Trophoblast cell (in vitro differentiated cells and primary cell): Measurements from ENCODE around the gene C2orf81.
A peak's percentile ranks its signal among the peaks of the same experiment; 100 is the strongest.

ENCODE experiments used
- DNase-seq, 2 donors: peaks; one replicate each; pipeline ENCODE4 v3.0.0-alpha.2; 2016
- H2AFZ ChIP-seq: 2 replicates; pipeline ENCODE4 v1.6.1; 2013; ENCODE audit warnings: low read length, moderate library complexity, mild to moderate bottlenecking; ENCODE audit not compliant: insufficient read depth, poor library complexity
- H2AK5ac ChIP-seq: 2 replicates; pipeline ENCODE4 v1.6.1; 2013; ENCODE audit warnings: mild to moderate bottlenecking, low read length
- H2BK120ac ChIP-seq: 2 replicates; pipeline ENCODE4 v1.6.1; 2013; ENCODE audit warnings: low read length, mild to moderate bottlenecking, moderate library complexity; ENCODE audit not compliant: insufficient read depth, poor library complexity
- H2BK12ac ChIP-seq: 2 replicates; pipeline ENCODE4 v1.6.1; 2013; ENCODE audit warnings: mild to moderate bottlenecking, low read length, moderate library complexity
- H2BK5ac ChIP-seq: 2 replicates; pipeline ENCODE4 v1.6.1; 2013; ENCODE audit warnings: low read length, low read depth, moderate library complexity, mild to moderate bottlenecking; ENCODE audit not compliant: poor library complexity
- H3K14ac ChIP-seq: 2 replicates; pipeline ENCODE4 v1.6.1; 2013; ENCODE audit warnings: mild to moderate bottlenecking, low read length
- H3K18ac ChIP-seq: 2 replicates; pipeline ENCODE4 v1.6.1; 2013; ENCODE audit warnings: mild to moderate bottlenecking, low read length
- H3K23ac ChIP-seq: 2 replicates; pipeline ENCODE4 v1.6.1; 2013; ENCODE audit warnings: low read length
- H3K27ac ChIP-seq: 2 replicates; pipeline ENCODE4 v1.5.1; 2013; ENCODE audit warnings: low read depth, mild to moderate bottlenecking, inconsistent platforms, low read length, moderate library complexity
- H3K27me3 ChIP-seq: 2 replicates; pipeline ENCODE4 v1.6.1; 2013; ENCODE audit warnings: inconsistent platforms, mild to moderate bottlenecking, low read length, moderate library complexity; ENCODE audit not compliant: insufficient read depth
- H3K36me3 ChIP-seq, 2 experiments: 1 replicate in 1 of 2; 2 replicates in 1 of 2; pipeline ENCODE4 v1.6.1; 2013; ENCODE audit warnings: low read length in 2 of 2, mild to moderate bottlenecking in 2 of 2, moderate library complexity in 1 of 2; ENCODE audit not compliant: insufficient read depth in 2 of 2, control insufficient read depth in 1 of 2
- H3K4ac ChIP-seq: 2 replicates; pipeline ENCODE4 v1.6.1; 2013; ENCODE audit warnings: low read depth, mild to moderate bottlenecking, low read length, moderate library complexity
- H3K4me1 ChIP-seq, 2 experiments: 1 replicate in 1 of 2; 2 replicates in 1 of 2; pipeline ENCODE4 v1.6.1; 2013; ENCODE audit warnings: low read length in 2 of 2, mild to moderate bottlenecking in 2 of 2, moderate library complexity in 1 of 2; ENCODE audit not compliant: insufficient read depth in 2 of 2, control insufficient read depth in 1 of 2
- H3K4me2 ChIP-seq: 2 replicates; pipeline ENCODE4 v1.6.1; 2013; ENCODE audit warnings: inconsistent platforms, mild to moderate bottlenecking, low read length, moderate library complexity
- H3K4me3 ChIP-seq: 2 replicates; pipeline ENCODE4 v1.5.1; 2013; ENCODE audit warnings: mild to moderate bottlenecking, low read depth, low read length, inconsistent platforms
- H3K79me1 ChIP-seq: one replicate; pipeline ENCODE4 v1.6.1; 2013; ENCODE audit warnings: low read length
- H3K79me2 ChIP-seq: 2 replicates; pipeline ENCODE4 v1.6.1; 2013; ENCODE audit warnings: low read length, mild to moderate bottlenecking; ENCODE audit not compliant: control insufficient read depth, insufficient read depth, poor library complexity
- H3K9ac ChIP-seq: 2 replicates; pipeline ENCODE4 v1.6.1; 2013; ENCODE audit warnings: mild to moderate bottlenecking, low read length
- H3K9me3 ChIP-seq: 2 replicates; pipeline ENCODE4 v1.6.1; 2013; ENCODE audit warnings: low read depth, mild to moderate bottlenecking, control low read depth, inconsistent platforms, low read length; ENCODE audit not compliant: insufficient read depth
- H4K12ac ChIP-seq: 2 replicates; pipeline ENCODE4 v1.6.1; 2013; ENCODE audit warnings: low read depth, mild to moderate bottlenecking, low read length, moderate library complexity
- H4K8ac ChIP-seq: 2 replicates; pipeline ENCODE4 v1.6.1; 2013; ENCODE audit warnings: low read depth, mild to moderate bottlenecking, low read length, moderate library complexity
- H4K91ac ChIP-seq: one replicate; pipeline ENCODE4 v1.6.1; 2013; ENCODE audit warnings: low read depth, mild to moderate bottlenecking, low read length, moderate library complexity
- WGBS: extraction: QIAGEN DNeasy Blood & Tissue Kit; methylation state at CpG from one replicate; pipeline ENCODE4 v1.1.7; 2013; ENCODE audit warnings: missing lambda C conversion rate; ENCODE audit not compliant: insufficient read length, insufficient coverage; ENCODE audit errors: extremely low coverage; 5-methylcytosine and 5-hydroxymethylcytosine counted together

C2orf81 gene

GRCh38 chr2:74393525-74393924, 27.9 kb downstream of the C2orf81 start:
- no CpG with 5 or more reads among the region's 1 CpG for WGBS
- H3K18ac ChIP-seq: no peak overlapping the region
- no peaks in the 10 kb centered on the region for H3K9me3 ChIP-seq
- H3K4me1 ChIP-seq: peaks cover 2 to 3% of the 10 kb centered on the region in 2 experiments
- peaks cover 8% of the 10 kb centered on the region for H3K79me1 ChIP-seq
- no peak overlapping the region for H2AK5ac ChIP-seq
- no peaks in the 10 kb centered on the region for H3K36me3 ChIP-seq
- H3K14ac ChIP-seq: no peak overlapping the region
- H4K12ac ChIP-seq: no peak overlapping the region
- no peak overlapping the region for H2BK5ac ChIP-seq
- H3K4ac ChIP-seq: no peak overlapping the region
- H3K79me2 ChIP-seq: peaks cover 8% of the 10 kb centered on the region
- peak in 1 of 2 donors; percentile 11 for DNase-seq
- H3K27me3 ChIP-seq: no peaks in the 10 kb centered on the region
- H2AFZ ChIP-seq: no peak overlapping the region
- H3K23ac ChIP-seq: no peak overlapping the region
- H3K9ac ChIP-seq: no peak overlapping the region
- no peak overlapping the region for H4K8ac ChIP-seq
- H3K4me2 ChIP-seq: no peak overlapping the region
- H4K91ac ChIP-seq: no peak overlapping the region
- H2BK12ac ChIP-seq: no peak overlapping the region
- no peak overlapping the region for H3K4me3 ChIP-seq
- no peak overlapping the region for H2BK120ac ChIP-seq
- no peak overlapping the region for H3K27ac ChIP-seq

GRCh38 chr2:74392449-74392743, 29.0 kb downstream of the C2orf81 start:
- Histone ChIP-seq H2BK5ac (no peak overlapping the region), H3K36me3 (no peaks in the 10 kb centered on the region), H3K4ac (peak overlapping the region; percentile 59), H3K79me2 (peaks cover 8% of the 10 kb centered on the region), H3K27me3 (no peaks in the 10 kb centered on the region), H4K12ac (no peak overlapping the region), H2AFZ (peak overlapping the region; percentile 96), H3K4me3 (no peak overlapping the region), H3K27ac (no peak overlapping the region), H2BK120ac (no peak overlapping the region), H3K79me1 (peaks cover 8% of the 10 kb centered on the region), H3K14ac (no peak overlapping the region), H3K18ac (no peak overlapping the region), H3K4me2 (peak overlapping the region; percentile 80), H2AK5ac (no peak overlapping the region), H3K4me1 (peaks cover 2 to 3% of the 10 kb centered on the region in 2 experiments), H3K9ac (no peak overlapping the region), H2BK12ac (no peak overlapping the region), H3K9me3 (no peaks in the 10 kb centered on the region), H3K23ac (no peak overlapping the region), H4K8ac (peak overlapping the region; percentile 95), H4K91ac (no peak overlapping the region)
- no CpG with 5 or more reads among the region's 13 CpGs for WGBS
- DNase-seq: no peak

GRCh38 chr2:74391580-74392448, 29.6 kb downstream of the C2orf81 start:
- Histone ChIP-seq H3K9ac (peak overlapping the region; percentile 93), H3K79me2 (peaks cover 8% of the 10 kb centered on the region), H2AFZ (peak overlapping the region; percentile 96), H4K8ac (peak overlapping the region; percentile 95), H2BK12ac (no peak overlapping the region), H3K27ac (peak overlapping the region; percentile 53), H3K9me3 (no peaks in the 10 kb centered on the region), H3K79me1 (peaks cover 8% of the 10 kb centered on the region), H3K36me3 (no peaks in the 10 kb centered on the region), H3K27me3 (no peaks in the 10 kb centered on the region), H2AK5ac (peak overlapping the region; percentile 73), H2BK120ac (peak overlapping the region; percentile 92), H2BK5ac (peak overlapping the region; percentile 98), H3K14ac (peak overlapping the region; percentile 95), H3K4ac (peak overlapping the region; percentile 93), H3K18ac (peak overlapping the region; percentile 55), H4K12ac (peak overlapping the region; percentile 57), H3K23ac (no peak overlapping the region), H3K4me3 (peak overlapping the region; percentile 89), H3K4me2 (peak overlapping the region; percentile 80), H4K91ac (peak overlapping the region; percentile 86), H3K4me1 (peaks cover 2 to 3% of the 10 kb centered on the region in 2 experiments)
- DNase-seq: peak; percentile 88 to 99
- no CpG with 5 or more reads among the region's 62 CpGs for WGBS

GRCh38 chr2:74391209-74391579, 30.2 kb downstream of the C2orf81 start:
- H3K36me3 ChIP-seq: no peaks in the 10 kb centered on the region
- H3K4me2 ChIP-seq: peak overlapping the region; percentile 80
- peaks cover 2 to 3% of the 10 kb centered on the region in 2 experiments for H3K4me1 ChIP-seq
- peak overlapping the region; percentile 57 for H4K12ac ChIP-seq
- H3K18ac ChIP-seq: peak overlapping the region; percentile 55
- H3K14ac ChIP-seq: peak overlapping the region; percentile 95
- H4K91ac ChIP-seq: peak overlapping the region; percentile 86
- no peak overlapping the region for H3K23ac ChIP-seq
- peak in 1 of 2 donors; percentile 17 for DNase-seq
- peak overlapping the region; percentile 89 for H3K4me3 ChIP-seq
- H3K27ac ChIP-seq: no peak overlapping the region
- no peaks in the 10 kb centered on the region for H3K27me3 ChIP-seq
- no peak overlapping the region for H2BK5ac ChIP-seq
- WGBS: no CpG with 5 or more reads among the region's 11 CpGs
- peak overlapping the region; percentile 89 for H4K8ac ChIP-seq
- peaks cover 8% of the 10 kb centered on the region for H3K79me1 ChIP-seq
- peak overlapping the region; percentile 36 for H2BK12ac ChIP-seq
- peak overlapping the region; percentile 79 for H2AFZ ChIP-seq
- peak overlapping the region; percentile 92 for H2BK120ac ChIP-seq
- peak overlapping the region; percentile 93 for H3K4ac ChIP-seq
- peak overlapping the region; percentile 81 for H3K9ac ChIP-seq
- peaks cover 8% of the 10 kb centered on the region for H3K79me2 ChIP-seq
- H2AK5ac ChIP-seq: peak overlapping the region; percentile 73
- H3K9me3 ChIP-seq: no peaks in the 10 kb centered on the region
